Esophagus squamous epithelium (tissue), 5 donors: ENCODE data around the gene CTF1. TPM values are rescaled to one million over a fixed set of nuclear protein-coding genes. Genes with fewer than 3 reads are reported as not detected.
"Not testable (repeated sequence)": the region's sequence is repeated elsewhere in the genome, so short reads cannot be mapped to it uniquely, and the experiment has no call there.

Experiments used
- DNase-seq: peaks from one replicate; lab custom pipeline; 2025; lab: John Stamatoyannopoulos, UW
- H3K27ac ChIP-seq, 4 donors: fragments of 200-600 bp; sonication (generic); one replicate each; pipeline ENCODE4 v1.5.1; 2016 to 2019; ENCODE audit warnings: mild to moderate bottlenecking in 1 of 4
- H3K27me3 ChIP-seq, 4 donors: fragments of 200-600 bp; sonication (generic); 1 replicate in 3 of 4; 2 replicates in 1 of 4; pipeline versions ENCODE4 v1.5.1 to v1.6.0; 2017 to 2021; ENCODE audit warnings: antibody characterized with exemption in 1 of 4
- H3K36me3 ChIP-seq, 3 donors: fragments of 200-600 bp; sonication (generic); one replicate each; pipeline ENCODE4 v1.5.1; 2016 to 2019
- H3K4me1 ChIP-seq, 3 donors: fragments of 200-600 bp; sonication (generic); one replicate each; pipeline ENCODE4 v1.5.1; 2017 to 2019
- H3K4me3 ChIP-seq, 4 donors: fragments of 200-600 bp; sonication (generic); 1 replicate in 3 of 4; 2 replicates in 1 of 4; pipeline ENCODE4 v1.5.1; 2016 to 2019; ENCODE audit warnings: mild to moderate bottlenecking in 2 of 4, moderate library complexity in 1 of 4
- H3K9me3 ChIP-seq, 3 donors: fragments of 200-600 bp; sonication (generic); one replicate each; pipeline ENCODE4 v1.5.1; 2016 to 2019
- POLR2A ChIP-seq, 4 donors: fragments of 450-650 bp; IDR thresholded peaks; one replicate each; pipeline ENCODE4 v1.6.1; 2017; ENCODE audit warnings: antibody characterized with exemption in 4 of 4, mild to moderate bottlenecking in 4 of 4, moderate library complexity in 3 of 4
- WGBS, 2 donors: methylation state at CpG; one replicate each; pipeline ENCODE4 v1.1.5; 2018; 5-methylcytosine and 5-hydroxymethylcytosine counted together
- intact Hi-C: fragments of 100-400 bp; cut with DNase I; formaldehyde crosslinking; loops from one replicate; pipeline ENCODE4 v1.15.0; 2022
- total RNA-seq, 4 donors: library from RNA; depleted of rRNA; stranded (reverse); fragments of >200 nt; gene quantifications; one replicate each; pipeline ENCODE4 v1.1.0, GENCODE V29; 2016
- TF ChIP-seq, protein P1 (sequence below), 6 experiments: fragments of 450-650 bp in 4 of 6; fragments of 200-600 bp in 2 of 6; sonication (generic) in 2 of 6; IDR thresholded peaks; one replicate each; pipeline ENCODE4 v1.5.1; 2016 to 2019; ENCODE audit warnings: antibody characterized with exemption in 6 of 6, mild to moderate bottlenecking in 4 of 6, moderate library complexity in 4 of 6
- donor health status: DM: yes; HTN: yes; CAD: no.

Gene CTF1
- total RNA-seq, 4 donors from 2014 or later: 0.53 to 3.6 (median 1.8) TPM

DNA sequence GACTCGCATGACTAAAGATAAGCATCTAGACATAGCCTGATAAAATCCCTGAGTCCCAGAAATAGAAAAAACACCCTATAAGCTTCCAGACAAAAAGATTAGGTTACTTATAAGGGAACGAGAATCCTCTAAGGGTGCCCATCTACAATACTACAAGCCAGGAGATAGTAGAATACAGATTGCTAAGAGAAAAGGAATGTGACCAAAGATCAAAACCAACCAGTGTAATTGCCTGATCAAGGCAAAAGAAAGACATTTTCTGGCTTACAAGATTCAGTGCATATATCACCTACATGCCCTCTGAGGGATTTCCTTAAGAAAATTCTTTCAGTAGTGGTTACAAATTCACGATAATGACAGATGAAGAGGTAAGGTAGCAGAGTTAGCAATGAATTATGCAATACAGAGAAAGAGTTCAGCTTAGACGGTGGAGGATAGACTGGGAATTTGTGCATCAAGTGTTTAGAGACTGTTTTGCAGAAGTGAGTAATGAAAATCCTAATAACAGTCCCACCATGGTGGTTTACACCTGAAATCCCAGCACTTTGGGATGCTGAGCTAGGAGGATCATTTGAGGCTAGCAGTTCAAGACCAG is 37.5 kb upstream of the CTF1 start:
- H3K4me1 ChIP-seq: peaks cover 0 to 8% (median 0%) of the 10 kb centered on the region in 3 donors
- no peaks in the 10 kb centered on the region for H3K36me3 ChIP-seq
- no peak overlapping the region for H3K4me3 ChIP-seq
- TF ChIP-seq POLR2A (IDR thresholded peaks at IDR 0.05): no peak
- TF ChIP-seq, protein P1, sequence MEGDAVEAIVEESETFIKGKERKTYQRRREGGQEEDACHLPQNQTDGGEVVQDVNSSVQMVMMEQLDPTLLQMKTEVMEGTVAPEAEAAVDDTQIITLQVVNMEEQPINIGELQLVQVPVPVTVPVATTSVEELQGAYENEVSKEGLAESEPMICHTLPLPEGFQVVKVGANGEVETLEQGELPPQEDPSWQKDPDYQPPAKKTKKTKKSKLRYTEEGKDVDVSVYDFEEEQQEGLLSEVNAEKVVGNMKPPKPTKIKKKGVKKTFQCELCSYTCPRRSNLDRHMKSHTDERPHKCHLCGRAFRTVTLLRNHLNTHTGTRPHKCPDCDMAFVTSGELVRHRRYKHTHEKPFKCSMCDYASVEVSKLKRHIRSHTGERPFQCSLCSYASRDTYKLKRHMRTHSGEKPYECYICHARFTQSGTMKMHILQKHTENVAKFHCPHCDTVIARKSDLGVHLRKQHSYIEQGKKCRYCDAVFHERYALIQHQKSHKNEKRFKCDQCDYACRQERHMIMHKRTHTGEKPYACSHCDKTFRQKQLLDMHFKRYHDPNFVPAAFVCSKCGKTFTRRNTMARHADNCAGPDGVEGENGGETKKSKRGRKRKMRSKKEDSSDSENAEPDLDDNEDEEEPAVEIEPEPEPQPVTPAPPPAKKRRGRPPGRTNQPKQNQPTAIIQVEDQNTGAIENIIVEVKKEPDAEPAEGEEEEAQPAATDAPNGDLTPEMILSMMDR (IDR thresholded peaks at IDR 0.05): no peak
- 76 to 87% methylated on average over 4 of the region's 4 CpGs for WGBS, 2 donors
- no peaks in the 10 kb centered on the region for H3K27me3 ChIP-seq
- no peak for DNase-seq
- intact Hi-C loops: no loop called here
- no peaks in the 10 kb centered on the region for H3K9me3 ChIP-seq
- no peak overlapping the region for H3K27ac ChIP-seq

DNA sequence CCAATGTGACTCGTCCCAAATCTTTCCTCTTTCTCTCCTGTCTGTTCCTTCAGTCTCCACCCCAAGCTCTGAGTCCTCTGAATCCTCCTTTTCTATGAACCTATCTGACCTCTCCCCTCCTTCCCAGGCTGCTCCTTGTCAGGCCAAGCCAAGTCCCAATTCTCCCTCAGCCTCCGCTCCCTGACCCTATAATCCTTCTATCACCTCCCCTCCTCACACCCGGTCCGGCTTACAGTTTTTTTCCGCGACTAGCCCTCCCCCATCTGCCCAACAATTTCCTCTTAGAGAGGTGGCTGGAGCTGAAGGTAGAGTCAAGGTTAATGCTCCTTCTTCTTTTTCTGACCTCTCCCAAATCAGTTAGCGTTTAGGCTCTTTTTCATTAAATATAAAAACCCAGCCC is 35.7 kb upstream of the CTF1 start:
- H3K4me1 ChIP-seq, DNase-seq, H3K9me3 ChIP-seq, H3K4me3 ChIP-seq, H3K36me3 ChIP-seq, intact Hi-C loops, H3K27ac ChIP-seq, H3K27me3 ChIP-seq: not testable (repeated sequence)
- WGBS, 2 donors: 86 to 89% methylated on average over 7 of the region's 7 CpGs

DNA sequence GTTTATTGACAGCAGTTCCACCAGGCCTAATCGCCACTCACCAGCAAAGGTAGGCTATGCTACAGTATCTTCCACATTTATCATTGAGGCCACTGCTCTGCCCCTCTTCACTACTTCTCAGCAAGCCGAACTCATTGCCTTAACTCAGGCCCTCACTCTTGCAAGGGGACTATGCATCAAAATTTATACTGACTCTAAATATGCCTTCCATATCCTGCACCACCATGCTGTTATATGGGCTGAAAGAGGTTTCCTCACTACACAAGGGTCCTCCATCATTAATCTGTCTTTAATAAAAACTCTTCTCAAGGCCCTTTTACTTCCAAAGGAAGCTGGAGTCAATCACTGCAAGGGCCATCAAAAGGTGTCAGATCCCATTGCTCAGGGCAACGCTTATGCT is 33.2 kb upstream of the CTF1 start:
- intact Hi-C loops, H3K36me3 ChIP-seq, H3K9me3 ChIP-seq, H3K27ac ChIP-seq, H3K27me3 ChIP-seq, H3K4me3 ChIP-seq, DNase-seq, H3K4me1 ChIP-seq: not testable (repeated sequence)
- 89 to 97% methylated on average over 3 of the region's 3 CpGs for WGBS, 2 donors

DNA sequence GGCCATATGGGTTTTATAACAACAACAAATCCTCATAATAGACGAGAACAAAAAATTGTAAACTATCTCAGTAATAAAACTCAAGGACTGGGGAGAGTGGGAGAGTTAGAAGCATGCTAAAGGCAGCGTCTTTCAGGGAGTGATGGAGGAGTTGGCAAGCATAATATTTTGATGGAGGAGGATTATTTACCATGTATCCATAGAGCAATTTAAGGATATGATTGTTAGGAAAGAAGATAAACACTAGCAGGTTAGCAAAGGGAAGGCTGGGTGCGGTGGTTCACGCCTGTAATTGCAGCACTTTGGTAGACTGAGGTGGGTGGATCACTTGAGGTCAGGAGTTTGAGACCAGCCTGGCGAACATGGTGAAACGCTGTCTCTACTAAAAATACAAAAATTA is 30.4 kb upstream of the CTF1 start:
- no peaks in the 10 kb centered on the region for H3K36me3 ChIP-seq
- no peak overlapping the region for H3K27ac ChIP-seq
- intact Hi-C loops: no loop called here
- 80 to 88% methylated on average over 6 of the region's 6 CpGs for WGBS, 2 donors
- no peaks in the 10 kb centered on the region for H3K4me1 ChIP-seq
- no peaks in the 10 kb centered on the region for H3K9me3 ChIP-seq
- TF ChIP-seq, protein P1 (IDR thresholded peaks at IDR 0.05): no peak
- TF ChIP-seq POLR2A (IDR thresholded peaks at IDR 0.05): no peak
- no peaks in the 10 kb centered on the region for H3K27me3 ChIP-seq
- no peak for DNase-seq
- H3K4me3 ChIP-seq: no peak overlapping the region

DNA sequence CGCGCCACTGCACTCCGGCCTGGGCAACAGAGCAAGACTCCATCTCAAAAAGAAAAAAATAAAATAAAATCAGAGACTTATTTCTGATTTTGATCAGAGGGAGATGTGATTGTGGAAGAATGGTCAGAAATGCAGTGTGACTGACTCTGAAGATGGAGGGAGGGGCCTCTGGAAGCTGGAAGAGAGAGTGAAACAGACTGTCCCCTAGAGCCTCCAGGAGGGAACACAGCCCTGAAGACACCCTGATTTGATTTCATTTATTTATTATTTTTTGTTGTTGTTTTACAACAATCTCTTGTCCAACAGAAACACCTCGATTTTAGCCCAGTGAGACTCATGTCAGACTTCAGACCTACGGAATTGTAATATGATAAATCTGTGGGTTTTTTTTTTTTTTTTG is 28.7 kb upstream of the CTF1 start:
- Histone ChIP-seq H3K36me3 (peaks cover 0 to 9% (median 0%) of the 10 kb centered on the region in 3 donors), H3K27me3 (no peaks in the 10 kb centered on the region), H3K27ac (no peak overlapping the region), H3K4me3 (no peak overlapping the region), H3K4me1 (no peaks in the 10 kb centered on the region), H3K9me3 (no peaks in the 10 kb centered on the region)
- intact Hi-C loops: no loop called here
- no peak for TF ChIP-seq POLR2A (IDR thresholded peaks at IDR 0.05)
- TF ChIP-seq, protein P1 (IDR thresholded peaks at IDR 0.05): peak in 1 of 6 experiments; percentile 21
- 84 to 90% methylated on average over 5 of the region's 5 CpGs for WGBS, 2 donors
- no peak for DNase-seq

GRCh38 chr16:30870904-30871303 is 25.5 kb upstream of the CTF1 start:
- Histone ChIP-seq H3K4me3 (no peak overlapping the region), H3K36me3 (peaks cover 0 to 9% (median 0%) of the 10 kb centered on the region in 3 donors), H3K9me3 (no peaks in the 10 kb centered on the region), H3K4me1 (peaks cover 4 to 20% (median 8%) of the 10 kb centered on the region in 3 donors), H3K27ac (no peak overlapping the region), H3K27me3 (no peaks in the 10 kb centered on the region)
- no peak for TF ChIP-seq POLR2A (IDR thresholded peaks at IDR 0.05)
- TF ChIP-seq, protein P1 (IDR thresholded peaks at IDR 0.05): no peak
- no peak for DNase-seq
- intact Hi-C loops: no loop called here
- 96% methylated on average over 6 of the region's 6 CpGs for WGBS, 2 donors
